SHP77 treated with DMSO at 0.1 percent for 48 hours (cell line): ENCODE data around the gene MOCS1.

Source experiments
- DNase-seq: peaks from one replicate; lab custom pipeline; 2025; lab: John Stamatoyannopoulos, UW

The MOCS1 gene

GRCh38 chr6:39948199-39948791 lies 14.0 kb upstream of the MOCS1 start:
- DNase-seq, result no peak

- DNase-seq, result no peak
Measured at GRCh38 chr6:39947611-39948068, 13.4 kb upstream of the MOCS1 start.

GRCh38 chr6:39945626-39946025 lies 11.4 kb upstream of the MOCS1 start:
- DNase-seq, result no peak

- DNase-seq, result no peak
Measured at GRCh38 chr6:39942903-39943580, 8.8 kb upstream of the MOCS1 start.

- DNase-seq, result no peak
Measured at GRCh38 chr6:39941820-39942219, 7.6 kb upstream of the MOCS1 start.

- no peak for DNase-seq
Measured at GRCh38 chr6:39941138-39941537, 6.9 kb upstream of the MOCS1 start.

- DNase-seq, result no peak
Measured at GRCh38 chr6:39938773-39939654, 4.8 kb upstream of the MOCS1 start.

GRCh38 chr6:39937686-39938333 lies 3.5 kb upstream of the MOCS1 start:
- no peak for DNase-seq

GRCh38 chr6:39936857-39937256 lies 2.6 kb upstream of the MOCS1 start:
- DNase-seq, result no peak

GRCh38 chr6:39935241-39935640 lies 979 bp upstream of the MOCS1 start:
- no peak for DNase-seq

GRCh38 chr6:39933669-39934130 lies 562 bp downstream of the MOCS1 start:
- no peak for DNase-seq

GRCh38 chr6:39932386-39932910 lies 1.8 kb downstream of the MOCS1 start:
- no peak for DNase-seq

- no peak for DNase-seq
Measured at GRCh38 chr6:39931607-39932006, 2.7 kb downstream of the MOCS1 start.

- DNase-seq, result no peak
Measured at GRCh38 chr6:39930540-39930939, 3.7 kb downstream of the MOCS1 start.

- DNase-seq, result no peak
Measured at GRCh38 chr6:39929733-39930461, 4.4 kb downstream of the MOCS1 start.

GRCh38 chr6:39929039-39929732 lies 5.1 kb downstream of the MOCS1 start:
- no peak for DNase-seq

GRCh38 chr6:39927159-39927558 lies 7.1 kb downstream of the MOCS1 start:
- no peak for DNase-seq

GRCh38 chr6:39926668-39927067 lies 7.6 kb downstream of the MOCS1 start:
- no peak for DNase-seq

- DNase-seq, result no peak
Measured at GRCh38 chr6:39925931-39926290, 8.4 kb downstream of the MOCS1 start.

GRCh38 chr6:39925191-39925930 lies 8.9 kb downstream of the MOCS1 start:
- no peak for DNase-seq
